ENCODE data around the gene ARFGAP3.

Gene ARFGAP3

DNA sequence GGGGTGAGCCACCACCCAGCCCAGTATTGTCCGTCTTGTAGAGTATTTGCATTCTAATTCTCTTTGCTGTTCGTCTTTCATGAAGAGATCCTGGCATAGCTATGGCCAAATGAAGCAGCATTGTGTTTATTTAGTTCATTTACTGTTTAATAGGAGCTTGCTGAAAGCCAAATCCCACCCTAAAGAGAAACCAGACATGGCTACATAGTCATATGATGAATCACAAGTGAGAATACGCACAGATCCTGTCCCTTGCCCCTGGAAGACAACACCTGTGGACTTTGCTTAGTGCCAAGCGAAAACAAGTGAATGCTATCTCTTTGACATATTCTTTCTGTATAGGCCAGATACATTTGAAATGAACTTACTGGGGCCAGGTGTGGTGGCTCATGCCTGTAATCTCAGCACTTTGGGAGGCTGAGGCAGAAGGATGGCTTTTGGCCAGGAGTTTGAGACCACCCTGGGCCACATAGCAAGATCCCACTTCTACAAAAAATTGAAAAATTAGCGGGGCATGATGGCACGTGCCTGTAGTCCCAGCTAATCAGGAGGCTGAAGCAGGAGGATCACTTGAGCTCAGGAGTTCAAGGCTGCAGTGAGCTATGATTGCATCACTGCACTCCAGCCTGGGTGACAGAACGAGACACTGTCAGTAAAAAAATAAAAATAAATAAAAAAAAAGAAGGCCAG lies 5.1 kb upstream of the ARFGAP3 start:
- ChIA-PET CTCF (no interaction called here), POLR2A (no interaction called here)
- H3K4me3 ChIP-seq (ENCODE audit: low read depth, low read length), result no peak overlapping the region
- TF ChIP-seq, protein P1, sequence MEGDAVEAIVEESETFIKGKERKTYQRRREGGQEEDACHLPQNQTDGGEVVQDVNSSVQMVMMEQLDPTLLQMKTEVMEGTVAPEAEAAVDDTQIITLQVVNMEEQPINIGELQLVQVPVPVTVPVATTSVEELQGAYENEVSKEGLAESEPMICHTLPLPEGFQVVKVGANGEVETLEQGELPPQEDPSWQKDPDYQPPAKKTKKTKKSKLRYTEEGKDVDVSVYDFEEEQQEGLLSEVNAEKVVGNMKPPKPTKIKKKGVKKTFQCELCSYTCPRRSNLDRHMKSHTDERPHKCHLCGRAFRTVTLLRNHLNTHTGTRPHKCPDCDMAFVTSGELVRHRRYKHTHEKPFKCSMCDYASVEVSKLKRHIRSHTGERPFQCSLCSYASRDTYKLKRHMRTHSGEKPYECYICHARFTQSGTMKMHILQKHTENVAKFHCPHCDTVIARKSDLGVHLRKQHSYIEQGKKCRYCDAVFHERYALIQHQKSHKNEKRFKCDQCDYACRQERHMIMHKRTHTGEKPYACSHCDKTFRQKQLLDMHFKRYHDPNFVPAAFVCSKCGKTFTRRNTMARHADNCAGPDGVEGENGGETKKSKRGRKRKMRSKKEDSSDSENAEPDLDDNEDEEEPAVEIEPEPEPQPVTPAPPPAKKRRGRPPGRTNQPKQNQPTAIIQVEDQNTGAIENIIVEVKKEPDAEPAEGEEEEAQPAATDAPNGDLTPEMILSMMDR (IDR thresholded peaks at IDR 0.05; ENCODE audit: insufficient read depth, low read length, missing control alignments), result no peak
- DNase-seq (ENCODE audit: low read depth, low spot score), result no peak

DNA sequence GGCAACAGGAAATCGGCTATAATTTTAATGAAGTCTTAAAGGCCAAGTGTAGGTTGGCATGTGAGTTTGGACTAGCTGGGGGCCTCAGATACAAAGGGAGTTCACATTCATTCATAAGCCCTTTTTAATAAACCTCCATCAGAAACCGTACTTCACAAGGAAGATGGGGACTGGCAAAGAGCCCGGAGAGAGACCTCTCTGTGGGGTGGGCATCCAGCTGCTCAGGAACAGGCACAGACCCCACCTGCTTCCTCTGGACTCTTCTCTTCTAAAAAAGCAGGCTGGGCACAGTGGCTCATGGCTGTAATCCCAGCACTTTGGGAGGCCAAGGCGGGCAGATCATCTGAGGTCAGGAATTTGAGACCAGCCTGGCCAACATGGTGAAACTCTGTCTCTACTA lies 3.9 kb upstream of the ARFGAP3 start:
- TF ChIP-seq, protein P1 (IDR thresholded peaks at IDR 0.05; ENCODE audit: insufficient read depth, low read length, missing control alignments), result no peak
- ChIA-PET POLR2A (no interaction called here), CTCF (no interaction called here)
- no peak for DNase-seq (ENCODE audit: low read depth, low spot score)
- no peak overlapping the region for H3K4me3 ChIP-seq (ENCODE audit: low read depth, low read length)

DNA sequence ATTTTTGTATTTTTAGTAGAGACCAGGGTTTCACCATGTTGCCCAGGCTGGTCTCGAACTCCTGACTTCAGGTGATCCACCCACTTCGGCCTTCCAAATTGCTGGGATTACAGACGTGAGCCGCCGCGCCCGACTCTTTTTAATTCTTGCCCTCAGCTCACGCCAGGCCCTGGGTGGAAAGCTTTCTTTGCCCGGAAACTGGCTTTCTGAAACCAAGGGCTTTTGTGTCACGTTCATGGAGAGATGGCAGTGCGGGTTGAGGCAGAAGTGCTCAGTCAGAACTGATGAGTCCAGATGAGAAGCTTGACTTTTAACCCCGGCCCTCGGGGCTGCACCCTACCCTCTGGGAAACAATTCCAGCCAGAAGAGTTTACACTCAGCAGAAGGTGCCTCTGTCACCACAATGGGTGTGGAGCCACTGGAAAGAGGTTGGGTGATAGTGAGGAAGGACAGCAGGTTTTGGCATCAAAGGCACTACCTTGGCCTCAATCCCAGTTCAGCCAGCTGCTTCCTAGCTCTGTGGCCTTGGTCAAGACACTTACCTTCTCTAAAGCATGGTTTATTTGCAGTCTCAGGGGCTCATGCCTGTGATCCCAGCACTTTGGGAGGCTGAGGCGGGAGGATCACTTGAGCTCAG lies 890 bp upstream of the ARFGAP3 start:
- POLR2A ChIA-PET, result interaction anchor here (0.6 to 1.6 kb wide), 3 partner anchors 40 to 156 kb away, joined by 3 to 7 read pairs (median 4); no protein-coding TSS in a partner anchor
- CTCF ChIA-PET, result interaction anchor here (1.0 to 2.0 kb wide), 3 partner anchors 10 to 233 kb away, joined by 3 to 8 read pairs (median 5); no protein-coding TSS in a partner anchor
- TF ChIP-seq, protein P1 (IDR thresholded peaks at IDR 0.05; ENCODE audit: insufficient read depth, low read length, missing control alignments), result no peak
- DNase-seq (ENCODE audit: low read depth, low spot score), result no peak
- no peak overlapping the region for H3K4me3 ChIP-seq (ENCODE audit: low read depth, low read length)

DNA sequence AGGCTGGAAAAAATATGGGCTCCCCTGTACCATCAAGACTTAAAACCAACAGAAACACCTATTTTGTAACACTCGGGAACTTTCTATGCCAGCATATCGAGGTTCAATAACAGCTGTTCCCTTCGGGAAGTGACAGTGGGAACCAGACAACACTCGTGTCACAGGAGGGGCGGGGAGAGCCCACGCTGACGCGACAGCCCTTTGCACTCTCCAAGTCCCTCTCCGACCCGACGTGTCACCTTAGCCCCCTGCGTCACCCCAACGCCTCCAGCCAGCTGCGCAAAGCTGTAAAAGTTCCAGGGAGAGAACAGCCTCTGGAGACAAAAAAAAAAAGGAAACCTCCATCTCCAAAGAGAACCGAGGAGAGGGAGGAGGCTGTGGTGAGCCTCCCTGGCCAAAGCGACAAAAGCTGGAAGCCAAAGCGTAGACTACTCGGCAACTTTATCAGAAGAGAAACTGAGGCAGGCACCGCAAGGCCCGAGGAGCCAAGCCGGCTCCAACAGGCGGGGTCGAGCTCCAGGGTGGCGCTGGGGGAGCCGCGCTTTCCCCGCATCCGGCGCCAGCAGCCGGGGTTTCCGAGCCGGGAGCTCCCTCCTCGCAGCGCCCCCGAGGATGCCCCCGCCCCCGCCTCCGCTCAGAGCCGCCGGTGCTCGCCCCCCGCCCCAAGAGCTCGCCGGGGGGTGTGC lies 751 bp downstream of the ARFGAP3 start:
- H3K4me3 ChIP-seq (ENCODE audit: low read depth, low read length), result peak overlapping the region; percentile 90
- DNase-seq (ENCODE audit: low read depth, low spot score), result no peak
- ChIA-PET CTCF (interaction anchor here (0.8 to 2.0 kb wide), 9 partner anchors 11 to 234 kb away, joined by 3 to 8 read pairs (median 4); no protein-coding TSS in a partner anchor), POLR2A (interaction anchor here (0.6 to 1.6 kb wide), 9 partner anchors 8 to 1061 kb away, joined by 3 to 11 read pairs (median 3); no protein-coding TSS in a partner anchor)
- TF ChIP-seq, protein P1 (IDR thresholded peaks at IDR 0.05; ENCODE audit: insufficient read depth, low read length, missing control alignments), result no peak

DNA sequence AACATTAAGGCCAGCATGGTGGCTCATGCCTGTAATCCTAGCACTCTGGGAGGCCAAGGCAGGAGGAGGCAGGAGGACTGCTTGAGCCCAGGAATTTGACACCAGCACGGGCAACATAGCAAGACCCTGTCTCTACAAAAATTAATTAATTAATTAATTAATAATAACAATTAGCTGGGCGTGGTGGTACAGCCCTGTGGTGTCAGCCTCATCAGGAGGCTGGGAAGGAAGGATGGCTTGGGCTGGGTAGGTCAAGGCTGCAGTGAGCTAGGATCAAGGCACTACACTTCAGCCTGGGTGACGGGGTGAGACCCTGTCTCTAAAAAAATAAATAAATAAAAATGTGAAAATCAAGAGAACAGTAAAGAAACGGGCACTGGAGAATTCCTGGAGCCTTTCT lies 1.4 kb downstream of the ARFGAP3 start:
- no peak for DNase-seq (ENCODE audit: low read depth, low spot score)
- peak overlapping the region; percentile 90 for H3K4me3 ChIP-seq (ENCODE audit: low read depth, low read length)
- CTCF ChIA-PET, result interaction anchor here (0.8 to 1.6 kb wide), 5 partner anchors 12 to 193 kb away, joined by 3 to 7 read pairs (median 3); no protein-coding TSS in a partner anchor
- TF ChIP-seq, protein P1 (IDR thresholded peaks at IDR 0.05; ENCODE audit: insufficient read depth, low read length, missing control alignments), result no peak
- POLR2A ChIA-PET, result interaction anchor here (0.6 to 1.0 kb wide), 3 partner anchors 36 to 1060 kb away, joined by 3 to 6 read pairs (median 3); no protein-coding TSS in a partner anchor
